ENCODE data around the gene BHLHA9.

- TF ChIP-seq POLR2AphosphoS5 (IDR thresholded peaks at IDR 0.05; ENCODE audit: low read depth, low read length): no peak
- no peak for TF ChIP-seq TAF1 (IDR thresholded peaks at IDR 0.05; ENCODE audit: borderline replicate concordance, insufficient read depth, low read length)
- no peak for TF ChIP-seq FOXP2 (optimal IDR thresholded peaks at IDR 0.05; ENCODE audit: borderline replicate concordance, extremely low read depth, extremely low read length, insufficient read depth)
- no peak for TF ChIP-seq REST (IDR thresholded peaks at IDR 0.05; ENCODE audit: insufficient read depth in 1 of 2, low read depth in 2 of 2, low read length in 2 of 2)
- TF ChIP-seq SIN3A (IDR thresholded peaks at IDR 0.05; ENCODE audit: borderline replicate concordance, insufficient read depth, low read length): no peak
These were observed 2.7 kb upstream of the BHLHA9 start for GRCh38 chr17:1267471-1267943.
